Mesenchymal stem cell (in vitro differentiated cells and primary cell): Measurements from ENCODE around the gene AUTS2.

Experiments
- DNase-seq: peaks from one replicate; pipeline ENCODE4 v3.0.0-alpha.2; 2013
- H2AFZ ChIP-seq: one replicate; pipeline ENCODE4 v1.6.1; 2013; ENCODE audit warnings: low read depth, mild to moderate bottlenecking, control low read depth, inconsistent platforms, low read length, moderate library complexity
- H2AK5ac ChIP-seq: 2 replicates; pipeline ENCODE4 v1.6.1; 2013; ENCODE audit warnings: low read length, moderate library complexity, mild to moderate bottlenecking, inconsistent platforms; ENCODE audit not compliant: severe bottlenecking
- H2BK120ac ChIP-seq: one replicate; pipeline ENCODE4 v1.6.1; 2013; ENCODE audit warnings: low read depth, mild to moderate bottlenecking, inconsistent platforms, low read length, moderate library complexity
- H2BK12ac ChIP-seq, 2 experiments: one replicate each; pipeline ENCODE4 v1.6.1; 2013; ENCODE audit warnings: inconsistent platforms in 2 of 2, low read length in 2 of 2, mild to moderate bottlenecking in 2 of 2, moderate library complexity in 2 of 2, control low read depth in 1 of 2
- H2BK15ac ChIP-seq: one replicate; pipeline ENCODE4 v1.6.1; 2013; ENCODE audit warnings: mild to moderate bottlenecking, low read depth, inconsistent platforms; ENCODE audit not compliant: poor library complexity, severe bottlenecking
- H2BK5ac ChIP-seq: 2 replicates; pipeline ENCODE4 v1.6.1; 2013; ENCODE audit warnings: low read depth, mild to moderate bottlenecking, low read length, control low read depth, inconsistent platforms; ENCODE audit not compliant: poor library complexity, severe bottlenecking
- H3K14ac ChIP-seq, 2 experiments: one replicate each; pipeline ENCODE4 v1.6.1; 2013; ENCODE audit warnings: inconsistent platforms in 2 of 2, low read length in 2 of 2, control low read depth in 1 of 2, mild to moderate bottlenecking in 1 of 2, moderate library complexity in 1 of 2
- H3K18ac ChIP-seq, 2 experiments: one replicate each; pipeline ENCODE4 v1.6.1; 2013; ENCODE audit warnings: inconsistent platforms in 2 of 2, low read length in 2 of 2, control low read depth in 1 of 2, low read depth in 1 of 2, mild to moderate bottlenecking in 1 of 2
- H3K23ac ChIP-seq, 2 experiments: one replicate each; pipeline ENCODE4 v1.6.1; 2013; ENCODE audit warnings: inconsistent platforms in 2 of 2, low read length in 2 of 2, mild to moderate bottlenecking in 2 of 2, moderate library complexity in 2 of 2, control low read depth in 1 of 2
- H3K27ac ChIP-seq: 2 replicates; pipeline ENCODE4 v1.5.1; 2013; ENCODE audit warnings: mild to moderate bottlenecking, moderate library complexity, low read length, control low read depth, inconsistent platforms; ENCODE audit not compliant: poor library complexity, severe bottlenecking
- H3K27me3 ChIP-seq, 2 experiments: 2 replicates each; pipeline versions ENCODE4 v1.6.1 to v1.7.0; 2013; ENCODE audit warnings: low read length in 2 of 2, mild to moderate bottlenecking in 2 of 2, moderate library complexity in 2 of 2, control low read depth in 1 of 2, inconsistent platforms in 1 of 2; ENCODE audit not compliant: control insufficient read depth in 1 of 2, insufficient read depth in 1 of 2
- H3K36me3 ChIP-seq, 2 experiments: 2 replicates each; pipeline versions ENCODE4 v1.6.1 to v1.7.0; 2013; ENCODE audit warnings: low read length in 2 of 2, control low read depth in 1 of 2, inconsistent platforms in 1 of 2, low read depth in 1 of 2, mild to moderate bottlenecking in 1 of 2; ENCODE audit not compliant: insufficient read depth in 2 of 2, control insufficient read depth in 1 of 2
- H3K4ac ChIP-seq, 2 experiments: one replicate each; pipeline ENCODE4 v1.6.1; 2013; ENCODE audit warnings: inconsistent platforms in 2 of 2, low read length in 2 of 2, mild to moderate bottlenecking in 2 of 2, moderate library complexity in 2 of 2, control low read depth in 1 of 2, low read depth in 1 of 2
- H3K4me1 ChIP-seq: 2 replicates; pipeline ENCODE4 v1.6.1; 2013; ENCODE audit warnings: low read depth, low read length, control low read depth; ENCODE audit not compliant: control insufficient read depth, insufficient read depth
- H3K4me2 ChIP-seq: 2 replicates; pipeline ENCODE4 v1.6.1; 2013; ENCODE audit warnings: low read length, mild to moderate bottlenecking, inconsistent platforms; ENCODE audit not compliant: poor library complexity, severe bottlenecking
- H3K4me3 ChIP-seq, 2 experiments: 2 replicates each; pipeline versions ENCODE4 v1.5.1 to v1.7.0; 2013; ENCODE audit warnings: low read length in 2 of 2, mild to moderate bottlenecking in 2 of 2, control low read depth in 1 of 2, low read depth in 1 of 2; ENCODE audit not compliant: insufficient read depth in 1 of 2
- H3K79me1 ChIP-seq: replicated peaks from 2 replicates; pipeline ENCODE4 v1.6.1; 2013; ENCODE audit warnings: mild to moderate bottlenecking, control low read depth, low read length, inconsistent platforms; ENCODE audit not compliant: poor library complexity, severe bottlenecking
- H3K9ac ChIP-seq: 2 replicates; pipeline ENCODE4 v1.7.0; 2013; ENCODE audit warnings: mild to moderate bottlenecking, low read length, moderate library complexity
- H3K9me3 ChIP-seq: 2 replicates; pipeline ENCODE4 v1.7.0; 2013; ENCODE audit warnings: mild to moderate bottlenecking, low read length; ENCODE audit not compliant: control insufficient read depth
- H4K8ac ChIP-seq: one replicate; pipeline ENCODE4 v1.6.1; 2013; ENCODE audit warnings: inconsistent platforms, mild to moderate bottlenecking, low read length, moderate library complexity
- H4K91ac ChIP-seq: one replicate; pipeline ENCODE4 v1.6.1; 2013; ENCODE audit warnings: mild to moderate bottlenecking, low read length, inconsistent platforms
- WGBS: methylation state at CpG from one replicate; pipeline ENCODE4 v1.1.7; 2013; ENCODE audit warnings: mixed read lengths; 5-methylcytosine and 5-hydroxymethylcytosine counted together

Gene AUTS2

DNA sequence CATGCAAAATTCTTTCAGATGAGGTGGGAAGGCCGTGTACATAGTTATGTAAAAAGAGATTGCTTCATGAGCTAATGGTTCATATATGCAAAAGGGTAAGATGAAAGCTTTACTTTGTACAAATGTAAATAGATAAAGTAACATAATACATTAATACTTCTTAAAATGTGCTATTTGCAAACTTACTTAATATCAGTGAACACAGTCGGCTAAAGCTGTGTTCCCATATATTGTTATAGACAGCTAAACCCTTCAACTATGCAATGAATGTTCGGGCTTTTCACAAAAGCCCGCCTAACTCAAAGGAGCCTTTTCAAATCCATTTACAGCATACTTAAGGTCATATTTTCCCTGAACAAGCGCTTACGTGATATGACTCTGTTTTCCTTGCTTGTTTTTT is 1193.1 kb downstream of the AUTS2 start:
- Histone ChIP-seq H3K23ac (no peak overlapping the region), H3K4me3 (no peak overlapping the region), H3K4me2 (no peak overlapping the region), H3K4ac (no peak overlapping the region), H3K27me3 (no peaks in the 10 kb centered on the region), H2AFZ (no peak overlapping the region), H2BK120ac (no peak overlapping the region), H3K9ac (no peak overlapping the region), H2BK5ac (no peak overlapping the region), H3K27ac (no peak overlapping the region), H3K36me3 (peaks cover 40 to 59% of the 10 kb centered on the region in 2 experiments), H2BK12ac (no peak overlapping the region), H3K9me3 (no peaks in the 10 kb centered on the region), H3K14ac (no peak overlapping the region), H4K91ac (no peak overlapping the region), H3K79me1 (peaks cover 1% of the 10 kb centered on the region), H2BK15ac (no peak overlapping the region), H2AK5ac (no peak overlapping the region), H3K18ac (no peak overlapping the region), H3K4me1 (no peaks in the 10 kb centered on the region), H4K8ac (no peak overlapping the region)
- WGBS, result 88% methylated on average over 6 of the region's 6 CpGs
- no peak for DNase-seq

DNA sequence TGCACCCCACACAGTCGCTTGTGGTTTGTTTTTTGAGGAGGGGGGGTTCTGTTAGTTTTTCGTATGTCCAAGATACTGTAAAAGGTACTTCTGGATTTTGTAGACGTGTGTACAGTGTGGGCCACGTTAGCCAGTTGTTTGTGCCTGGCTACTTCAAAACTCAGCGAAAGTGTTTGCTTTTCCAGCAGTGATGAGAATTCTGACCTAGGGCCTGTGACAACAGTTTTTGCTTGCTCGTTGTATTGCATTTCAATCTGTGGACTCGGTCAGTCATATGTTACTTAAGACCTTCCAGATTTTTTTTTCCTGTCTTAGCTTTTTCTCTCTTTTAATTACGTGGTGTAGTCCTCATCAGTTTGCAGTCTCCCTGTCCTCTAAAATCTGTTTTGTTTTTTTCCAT is 1194.8 kb downstream of the AUTS2 start:
- H2AFZ ChIP-seq, result no peak overlapping the region
- no peak overlapping the region for H2BK12ac ChIP-seq
- H3K27ac ChIP-seq, result no peak overlapping the region
- H2BK15ac ChIP-seq, result no peak overlapping the region
- no peak overlapping the region for H4K8ac ChIP-seq
- no peaks in the 10 kb centered on the region for H3K9me3 ChIP-seq
- no peak overlapping the region for H2BK5ac ChIP-seq
- H2AK5ac ChIP-seq, result no peak overlapping the region
- H3K27me3 ChIP-seq, result no peaks in the 10 kb centered on the region
- H3K4me2 ChIP-seq, result no peak overlapping the region
- peaks cover 34 to 41% of the 10 kb centered on the region in 2 experiments for H3K36me3 ChIP-seq
- H3K4me3 ChIP-seq, result no peak overlapping the region
- no peaks in the 10 kb centered on the region for H3K4me1 ChIP-seq
- no peak overlapping the region for H3K18ac ChIP-seq
- no peak overlapping the region for H3K9ac ChIP-seq
- DNase-seq, result no peak
- peaks cover 1% of the 10 kb centered on the region for H3K79me1 ChIP-seq
- H3K4ac ChIP-seq, result no peak overlapping the region
- H4K91ac ChIP-seq, result no peak overlapping the region
- 85% methylated on average over 7 of the region's 8 CpGs for WGBS
- H3K14ac ChIP-seq, result no peak overlapping the region
- H3K23ac ChIP-seq, result no peak overlapping the region
- H2BK120ac ChIP-seq, result no peak overlapping the region

DNA sequence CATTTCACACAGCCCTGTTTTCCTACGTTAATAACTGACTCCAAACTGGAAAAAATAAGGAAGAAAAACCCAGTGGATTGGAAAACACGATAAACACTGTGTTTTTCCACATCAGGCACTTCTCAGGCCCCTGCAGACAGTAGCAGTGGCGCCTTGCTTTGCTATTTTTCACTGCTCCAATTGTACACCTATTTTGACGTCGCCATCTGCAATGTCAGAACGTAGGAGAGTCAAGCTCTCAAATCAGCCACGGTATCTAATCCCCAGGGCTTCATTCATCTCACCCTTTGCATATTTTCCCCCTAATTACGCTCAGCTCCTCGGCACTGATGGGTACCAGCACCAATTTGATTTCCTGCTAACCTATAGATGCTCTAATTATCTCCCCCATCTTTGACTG is 1195.5 kb downstream of the AUTS2 start:
- Histone ChIP-seq H3K4me1 (no peaks in the 10 kb centered on the region), H3K23ac (no peak overlapping the region), H3K27ac (no peak overlapping the region), H2BK12ac (no peak overlapping the region), H3K4ac (no peak overlapping the region), H3K14ac (no peak overlapping the region), H3K27me3 (no peaks in the 10 kb centered on the region), H2BK15ac (no peak overlapping the region), H2BK5ac (no peak overlapping the region), H2AFZ (no peak overlapping the region), H3K18ac (no peak overlapping the region), H3K36me3 (peaks cover 29 to 35% of the 10 kb centered on the region in 2 experiments), H4K91ac (no peak overlapping the region), H3K4me3 (no peak overlapping the region), H2BK120ac (no peak overlapping the region), H4K8ac (no peak overlapping the region), H3K9me3 (no peaks in the 10 kb centered on the region), H3K4me2 (no peak overlapping the region), H3K79me1 (peaks cover 1% of the 10 kb centered on the region), H2AK5ac (no peak overlapping the region), H3K9ac (no peak overlapping the region)
- WGBS, result 80% methylated on average over 9 of the region's 9 CpGs
- no peak for DNase-seq

DNA sequence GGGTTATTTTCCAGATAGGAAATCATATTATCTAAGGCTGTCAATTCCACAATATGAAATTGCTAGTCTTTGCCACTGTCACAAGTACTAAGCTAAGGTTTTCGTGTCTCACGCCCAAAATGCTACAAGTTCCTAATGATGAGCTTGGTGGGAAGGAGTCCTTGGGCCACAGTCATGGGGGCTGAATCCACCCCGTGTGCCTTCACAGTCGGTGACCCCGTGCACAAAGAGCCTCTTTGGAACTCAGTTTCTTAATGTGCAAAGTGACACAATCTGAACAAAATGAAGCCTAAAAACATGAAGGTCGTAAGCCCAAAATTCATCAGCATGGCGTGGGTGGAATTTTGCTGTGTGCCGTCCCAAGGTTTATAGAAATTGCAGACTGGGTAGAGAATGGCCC is 1196.7 kb downstream of the AUTS2 start:
- Histone ChIP-seq H3K36me3 (peaks cover 19 to 24% of the 10 kb centered on the region in 2 experiments), H4K91ac (no peak overlapping the region), H3K18ac (no peak overlapping the region), H4K8ac (no peak overlapping the region), H3K4ac (no peak overlapping the region), H3K4me2 (no peak overlapping the region), H2BK15ac (no peak overlapping the region), H3K9me3 (peaks cover 6% of the 10 kb centered on the region), H2BK120ac (no peak overlapping the region), H2BK5ac (no peak overlapping the region), H3K14ac (no peak overlapping the region), H3K9ac (no peak overlapping the region), H2AFZ (no peak overlapping the region), H3K27me3 (no peaks in the 10 kb centered on the region), H3K4me3 (no peak overlapping the region), H3K4me1 (no peaks in the 10 kb centered on the region), H2AK5ac (no peak overlapping the region), H3K79me1 (peaks cover 1% of the 10 kb centered on the region), H3K23ac (no peak overlapping the region), H2BK12ac (no peak overlapping the region), H3K27ac (no peak overlapping the region)
- no peak for DNase-seq
- WGBS, result 89% methylated on average over 8 of the region's 8 CpGs
